SK-N-MC (cell line): Measurements from ENCODE around the gene FBXO46.

Source experiments
- EZH2 ChIP-seq: fragments of 200-600 bp; sonication (generic); IDR thresholded peaks from one replicate; pipeline ENCODE4 v1.6.1; 2017; ENCODE audit warnings: antibody characterized with exemption
- FOXP2 ChIP-seq: optimal IDR thresholded peaks from 2 replicates; pipeline ENCODE3; 2011; ENCODE audit warnings: mild to moderate bottlenecking, moderate library complexity; ENCODE audit not compliant: insufficient read depth; ENCODE audit errors: extremely low read length, control extremely low read depth
- POLR2AphosphoS5 ChIP-seq: IDR thresholded peaks from 2 replicates; pipeline ENCODE4 v1.6.1; 2012; ENCODE audit warnings: mild to moderate bottlenecking, low read depth, low read length, borderline replicate concordance

DNA sequence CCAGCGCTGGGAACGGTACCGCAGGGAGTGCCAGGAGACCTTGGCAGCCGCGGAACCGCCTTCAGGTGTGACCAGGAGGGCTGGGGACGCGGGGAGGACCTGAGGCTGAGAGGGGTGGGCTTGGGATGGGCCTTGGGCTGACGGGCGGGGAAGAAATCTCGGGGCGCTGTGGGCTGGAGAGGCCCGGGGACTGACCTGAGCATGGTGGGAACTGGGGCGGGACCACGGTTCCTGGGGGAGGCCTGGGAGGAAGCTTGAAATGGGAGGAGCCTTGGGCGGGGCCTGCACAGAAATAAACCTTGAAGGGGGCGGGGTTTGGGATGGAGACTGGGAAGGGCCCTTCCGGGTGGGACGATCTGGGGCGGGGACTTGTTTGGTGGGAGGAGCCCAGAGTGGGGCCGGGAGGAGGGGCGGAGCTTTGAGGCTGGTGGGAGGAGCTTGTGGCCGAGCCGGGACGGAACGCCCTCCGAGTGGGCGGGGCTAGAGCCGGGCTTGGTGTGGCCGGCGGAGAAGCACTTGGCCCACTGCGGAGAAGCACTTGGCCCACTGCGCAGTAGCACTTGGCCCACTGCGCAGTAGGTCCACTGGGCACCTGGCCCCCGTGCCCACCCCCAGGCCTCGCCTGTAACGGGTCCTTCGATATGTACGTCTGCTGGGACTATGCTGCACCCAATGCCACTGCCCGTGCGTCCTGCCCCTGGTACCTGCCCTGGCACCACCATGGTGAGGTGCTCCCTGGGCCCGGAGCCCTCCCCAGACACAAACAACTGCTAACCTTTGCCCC lies 59.8 kb downstream of the FBXO46 start:
- TF ChIP-seq POLR2AphosphoS5, result no peak
- no peak for TF ChIP-seq FOXP2
- TF ChIP-seq EZH2, result no peak
